Ishikawa (cell line): ENCODE measurements around the gene OR8B4.

ENCODE experiments used
- CEBPB ChIP-seq: IDR thresholded peaks from 2 replicates; pipeline ENCODE4 v1.6.1; 2012
- CREB1 ChIP-seq: IDR thresholded peaks from 2 replicates; pipeline ENCODE4 v1.6.1; 2012; ENCODE audit warnings: low read depth
- EGR1 ChIP-seq: IDR thresholded peaks from 2 replicates; pipeline ENCODE4 v1.6.1; 2012
- EP300 ChIP-seq: IDR thresholded peaks from 2 replicates; pipeline ENCODE4 v1.6.1; 2012; ENCODE audit warnings: borderline replicate concordance
- FOXM1 ChIP-seq: IDR thresholded peaks from 2 replicates; pipeline ENCODE4 v1.6.1; 2012; ENCODE audit warnings: low read depth, borderline replicate concordance
- MAX ChIP-seq: IDR thresholded peaks from 2 replicates; pipeline ENCODE4 v1.6.1; 2012
- RAD21 ChIP-seq: IDR thresholded peaks from 2 replicates; pipeline ENCODE4 v1.6.1; 2012; ENCODE audit warnings: low read depth
- REST ChIP-seq: IDR thresholded peaks from 2 replicates; pipeline ENCODE4 v1.6.1; 2012; ENCODE audit warnings: low read depth, mild to moderate bottlenecking
- TAF1 ChIP-seq: IDR thresholded peaks from 2 replicates; pipeline ENCODE4 v1.6.1; 2012; ENCODE audit warnings: low read depth, mild to moderate bottlenecking
- TCF12 ChIP-seq: IDR thresholded peaks from 2 replicates; pipeline ENCODE4 v1.6.1; 2012; ENCODE audit warnings: low read depth
- ZBTB7A ChIP-seq: IDR thresholded peaks from 2 replicates; pipeline ENCODE4 v1.6.1; 2012; ENCODE audit warnings: low read depth

- no peak for TF ChIP-seq EP300
- no peak for TF ChIP-seq RAD21
- TF ChIP-seq ZBTB7A, result no peak
- no peak for TF ChIP-seq REST
- no peak for TF ChIP-seq TAF1
- TF ChIP-seq CEBPB, result no peak
- TF ChIP-seq MAX, result no peak
- no peak for TF ChIP-seq EGR1
- no peak for TF ChIP-seq CREB1
- TF ChIP-seq TCF12, result no peak
- no peak for TF ChIP-seq FOXM1
These were observed 30.3 kb downstream of the OR8B4 start for GRCh38 chr11:124394408-124394807.
